ES-I3 (cell line): ENCODE data around the gene PLEKHG4.

Experiments
- H3K36me3 ChIP-seq: 2 replicates; pipeline ENCODE4 v1.6.1; 2013; ENCODE audit warnings: mild to moderate bottlenecking, low read length, control low read depth, moderate library complexity; ENCODE audit not compliant: insufficient read depth
- H3K4me1 ChIP-seq: 2 replicates; pipeline ENCODE4 v1.6.1; 2013; ENCODE audit warnings: mild to moderate bottlenecking, control low read depth, low read length; ENCODE audit not compliant: insufficient read depth
- H3K9ac ChIP-seq: 2 replicates; pipeline ENCODE4 v1.6.1; 2013; ENCODE audit warnings: low read depth, mild to moderate bottlenecking, low read length, moderate library complexity
- H3K9me3 ChIP-seq: 2 replicates; pipeline ENCODE4 v1.6.1; 2013; ENCODE audit warnings: mild to moderate bottlenecking, low read length, moderate library complexity; ENCODE audit not compliant: control insufficient read depth, insufficient read depth

Gene PLEKHG4

DNA sequence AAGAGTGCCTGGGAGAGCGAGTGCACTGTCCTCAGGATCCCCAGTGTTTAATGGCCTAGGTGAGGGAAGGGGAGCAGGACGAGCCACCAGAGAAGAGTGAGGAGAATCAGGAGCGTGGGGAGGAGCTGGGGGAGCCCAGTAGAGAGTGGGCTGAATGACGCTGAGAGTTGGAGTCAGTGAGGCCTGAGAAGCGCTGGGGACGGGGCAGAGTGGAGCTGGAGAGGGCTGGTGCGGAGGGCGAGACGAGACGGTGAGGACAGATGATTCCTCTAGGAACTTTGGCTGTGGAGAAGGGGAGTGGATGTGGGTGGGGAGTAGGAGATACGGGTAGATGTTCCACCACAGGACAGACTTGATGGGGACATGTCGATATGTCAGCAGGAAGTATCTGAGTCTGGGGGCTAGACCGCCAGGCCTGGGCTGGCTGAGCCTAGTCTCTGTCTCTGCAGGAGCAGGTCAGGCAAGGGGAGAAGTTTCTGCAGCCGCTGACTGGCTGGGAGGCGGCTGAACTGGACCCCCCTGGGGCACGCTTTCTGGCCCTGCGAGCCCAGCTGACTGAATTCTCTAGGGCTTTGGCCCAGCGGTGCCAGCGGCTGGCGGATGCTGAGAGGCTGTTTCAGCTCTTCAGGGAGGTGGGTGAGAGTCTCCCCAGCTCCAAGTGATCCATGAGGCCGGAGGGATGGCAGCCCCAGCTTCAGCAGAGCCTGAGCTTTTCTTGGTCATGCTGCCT lies 4.7 kb downstream of the PLEKHG4 start:
- Histone ChIP-seq H3K9me3 (no peaks in the 10 kb centered on the region), H3K36me3 (no peaks in the 10 kb centered on the region; the same call in 1 of the 2 replicates), H3K9ac (no peak overlapping the region), H3K4me1 (no peaks in the 10 kb centered on the region)

DNA sequence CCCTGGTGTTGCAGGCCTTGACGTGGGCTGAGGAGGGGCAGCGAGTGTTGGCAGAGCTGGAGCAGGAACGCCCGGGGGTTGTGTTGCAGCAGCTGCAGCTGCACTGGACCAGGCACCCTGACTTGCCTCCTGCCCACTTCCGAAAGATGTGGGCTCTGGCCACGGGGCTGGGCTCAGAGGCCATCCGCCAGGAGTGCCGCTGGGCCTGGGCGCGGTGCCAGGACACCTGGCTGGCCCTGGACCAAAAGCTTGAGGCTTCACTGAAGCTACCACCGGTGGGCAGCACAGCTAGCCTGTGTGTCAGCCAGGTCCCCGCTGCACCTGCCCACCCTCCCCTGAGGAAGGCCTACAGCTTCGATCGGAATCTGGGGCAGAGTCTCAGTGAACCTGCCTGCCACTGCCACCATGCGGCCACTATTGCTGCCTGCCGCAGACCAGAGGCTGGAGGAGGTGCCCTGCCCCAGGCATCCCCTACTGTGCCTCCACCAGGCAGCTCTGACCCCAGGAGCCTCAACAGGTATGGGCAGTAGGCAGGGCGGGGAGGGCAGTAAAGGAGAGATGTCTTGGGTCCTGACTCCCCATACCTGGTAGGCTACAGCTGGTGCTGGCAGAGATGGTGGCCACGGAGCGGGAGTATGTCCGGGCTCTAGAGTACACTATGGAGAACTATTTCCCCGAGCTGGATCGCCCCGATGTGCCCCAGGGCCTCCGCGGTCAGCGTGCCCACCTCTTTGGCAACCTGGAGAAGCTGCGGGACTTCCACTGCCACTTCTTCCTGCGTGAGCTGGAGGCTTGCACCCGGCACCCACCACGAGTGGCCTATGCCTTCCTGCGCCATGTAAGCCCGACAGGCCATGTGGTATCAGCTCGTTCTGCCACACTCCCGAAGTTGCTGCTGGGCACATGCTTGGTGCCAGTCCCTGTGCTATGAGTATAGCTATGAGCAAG lies 5.6 kb downstream of the PLEKHG4 start:
- Histone ChIP-seq H3K4me1 (no peaks in the 10 kb centered on the region), H3K36me3 (no peaks in the 10 kb centered on the region; the same call in 1 of the 2 replicates), H3K9me3 (no peaks in the 10 kb centered on the region), H3K9ac (no peak overlapping the region)

DNA sequence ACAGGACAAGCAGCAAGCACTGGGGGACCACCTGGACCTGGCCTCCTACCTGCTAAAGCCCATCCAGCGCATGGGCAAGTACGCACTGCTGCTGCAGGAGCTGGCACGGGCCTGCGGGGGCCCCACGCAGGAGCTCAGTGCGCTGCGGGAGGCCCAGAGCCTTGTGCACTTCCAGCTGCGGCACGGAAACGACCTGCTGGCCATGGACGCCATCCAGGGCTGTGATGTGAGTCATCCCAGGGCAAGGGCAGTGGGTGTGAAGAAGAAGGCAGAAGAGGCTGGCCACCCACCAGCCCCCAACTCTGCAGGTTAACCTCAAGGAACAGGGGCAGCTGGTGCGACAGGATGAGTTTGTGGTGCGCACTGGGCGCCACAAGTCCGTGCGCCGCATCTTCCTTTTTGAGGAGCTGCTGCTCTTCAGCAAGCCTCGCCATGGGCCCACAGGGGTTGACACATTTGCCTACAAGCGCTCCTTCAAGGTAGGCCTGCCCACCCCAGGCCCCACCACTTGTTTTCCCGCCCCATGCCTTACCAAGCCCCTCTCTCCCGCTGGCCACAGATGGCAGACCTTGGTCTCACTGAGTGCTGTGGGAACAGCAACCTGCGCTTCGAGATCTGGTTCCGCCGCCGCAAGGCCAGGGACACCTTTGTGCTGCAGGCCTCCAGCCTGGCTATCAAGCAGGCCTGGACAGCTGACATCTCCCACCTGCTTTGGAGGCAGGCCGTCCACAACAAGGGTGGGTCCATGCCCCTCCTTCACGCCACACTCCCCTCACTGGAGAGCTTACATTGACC lies 7.3 kb downstream of the PLEKHG4 start:
- H3K9ac ChIP-seq: no peak overlapping the region
- H3K4me1 ChIP-seq: no peaks in the 10 kb centered on the region
- no peaks in the 10 kb centered on the region for H3K9me3 ChIP-seq
- H3K36me3 ChIP-seq: no peaks in the 10 kb centered on the region; the same call in 1 of the 2 replicates

DNA sequence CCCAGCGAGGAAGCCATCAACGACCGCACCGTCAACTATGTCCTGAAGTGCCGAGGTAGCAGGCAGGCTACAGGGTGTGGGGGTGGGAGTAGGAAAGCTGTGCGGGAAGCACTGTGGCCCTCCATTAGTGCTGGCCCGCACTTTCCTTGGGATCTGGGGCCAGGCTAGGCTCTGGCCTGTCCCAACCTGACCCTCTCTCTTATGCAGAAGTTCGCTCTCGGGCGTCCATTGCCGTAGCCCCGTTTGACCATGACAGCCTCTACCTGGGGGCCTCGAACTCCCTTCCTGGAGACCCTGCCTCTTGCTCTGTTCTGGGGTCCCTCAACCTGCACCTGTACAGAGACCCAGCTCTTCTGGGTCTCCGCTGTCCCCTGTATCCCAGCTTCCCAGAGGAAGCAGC lies 8.6 kb downstream of the PLEKHG4 start:
- H3K4me1 ChIP-seq: no peaks in the 10 kb centered on the region
- H3K9ac ChIP-seq: no peak overlapping the region
- no peaks in the 10 kb centered on the region for H3K9me3 ChIP-seq
- no peaks in the 10 kb centered on the region; the same call in 1 of the 2 replicates for H3K36me3 ChIP-seq

DNA sequence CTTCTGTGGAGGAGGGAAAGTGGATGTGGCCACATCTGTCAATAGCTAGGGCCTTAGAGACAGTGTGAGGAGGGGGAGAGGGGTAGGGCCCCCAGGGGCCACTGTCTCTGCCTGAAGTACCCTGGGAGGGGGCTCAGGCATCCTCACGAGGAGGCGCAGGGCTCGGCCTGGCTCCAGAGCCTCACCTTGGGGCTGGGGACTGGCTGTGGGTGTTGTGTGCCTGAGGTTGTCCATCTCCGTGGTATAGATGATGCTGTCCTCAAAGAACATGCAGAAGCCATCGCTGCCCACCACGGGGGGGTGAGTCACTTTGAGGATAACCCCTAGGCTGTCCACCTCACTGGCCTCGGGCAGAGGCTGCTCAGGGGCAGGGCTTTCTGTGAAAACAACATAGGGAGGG lies 12.1 kb downstream of the PLEKHG4 start:
- H3K9me3 ChIP-seq: no peaks in the 10 kb centered on the region
- no peaks in the 10 kb centered on the region; the same call in 1 of the 2 replicates for H3K36me3 ChIP-seq
- no peaks in the 10 kb centered on the region for H3K4me1 ChIP-seq
- H3K9ac ChIP-seq: no peak overlapping the region

DNA sequence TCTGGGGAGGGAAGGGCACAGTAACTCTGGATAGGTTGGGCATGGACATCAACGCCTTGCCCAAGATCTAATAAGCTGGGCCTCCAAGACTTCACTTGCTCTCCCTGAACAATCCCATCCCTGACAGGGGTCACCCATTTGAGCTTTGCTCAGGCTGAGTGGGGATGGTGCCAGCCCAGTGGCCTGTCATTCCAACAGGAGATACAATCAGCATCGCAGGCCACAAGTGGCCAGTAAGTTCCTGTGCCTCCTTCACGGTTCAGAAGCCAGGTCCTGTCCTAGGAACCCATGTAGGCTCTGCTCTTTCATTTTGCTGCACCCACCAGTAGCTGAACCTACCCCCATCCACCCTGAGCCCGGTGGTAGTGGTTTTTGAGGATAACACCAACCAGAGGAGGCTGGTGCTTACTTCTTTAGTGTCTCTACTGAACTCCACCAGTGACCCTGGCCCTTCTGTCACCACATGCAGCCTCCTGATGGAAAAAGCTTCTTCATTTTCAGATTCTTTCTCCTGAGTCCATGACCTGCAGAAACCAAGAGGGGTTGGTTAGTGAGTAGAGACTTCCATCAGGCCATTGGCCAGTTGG lies 14.9 kb downstream of the PLEKHG4 start:
- H3K9ac ChIP-seq: no peak overlapping the region
- no peaks in the 10 kb centered on the region for H3K4me1 ChIP-seq
- no peaks in the 10 kb centered on the region for H3K9me3 ChIP-seq
- no peaks in the 10 kb centered on the region for H3K36me3 ChIP-seq

DNA sequence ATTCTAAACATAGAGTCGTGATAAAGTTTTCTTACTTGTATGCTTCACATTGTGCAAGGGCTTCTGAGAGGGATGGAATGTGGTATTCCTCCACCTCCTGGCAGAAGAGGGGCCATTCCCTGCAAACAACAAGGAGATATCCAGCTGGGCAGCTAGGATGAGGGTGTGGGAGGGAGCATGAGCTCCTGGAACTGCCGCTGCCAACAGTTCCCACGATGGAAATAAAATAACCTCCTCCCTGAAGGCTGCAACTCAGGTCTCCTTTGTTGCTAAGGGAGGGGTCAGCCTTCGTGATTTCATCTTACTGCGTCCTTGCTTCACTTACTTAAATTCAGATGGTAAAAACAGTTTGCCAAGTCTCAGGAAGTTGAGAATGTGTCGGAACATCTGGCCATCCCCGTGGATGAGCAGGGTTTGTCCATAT lies 15.6 kb downstream of the PLEKHG4 start:
- Histone ChIP-seq H3K36me3 (no peaks in the 10 kb centered on the region), H3K9me3 (no peaks in the 10 kb centered on the region), H3K4me1 (no peaks in the 10 kb centered on the region), H3K9ac (no peak overlapping the region)

DNA sequence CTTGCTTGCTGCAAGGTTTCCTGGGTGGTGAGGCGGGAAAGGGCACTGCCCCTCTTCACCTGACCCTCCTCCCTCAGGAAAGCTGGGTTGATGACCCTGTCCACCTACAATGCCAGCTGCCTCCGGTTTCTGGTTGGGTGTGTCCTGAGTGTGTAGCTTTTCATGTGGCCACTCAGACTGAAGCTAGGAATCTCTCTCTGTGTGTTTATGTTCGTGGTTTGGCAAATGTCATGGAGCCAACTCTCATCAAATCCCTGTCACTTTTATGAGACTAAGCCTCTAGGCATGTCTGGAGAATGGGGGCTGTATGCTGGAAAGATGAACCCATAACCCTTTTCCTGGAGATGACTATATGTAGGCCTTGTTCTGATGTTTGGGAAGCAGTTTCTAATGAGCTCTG lies 17.1 kb downstream of the PLEKHG4 start:
- Histone ChIP-seq H3K36me3 (no peaks in the 10 kb centered on the region), H3K4me1 (no peaks in the 10 kb centered on the region), H3K9ac (no peak overlapping the region)

DNA sequence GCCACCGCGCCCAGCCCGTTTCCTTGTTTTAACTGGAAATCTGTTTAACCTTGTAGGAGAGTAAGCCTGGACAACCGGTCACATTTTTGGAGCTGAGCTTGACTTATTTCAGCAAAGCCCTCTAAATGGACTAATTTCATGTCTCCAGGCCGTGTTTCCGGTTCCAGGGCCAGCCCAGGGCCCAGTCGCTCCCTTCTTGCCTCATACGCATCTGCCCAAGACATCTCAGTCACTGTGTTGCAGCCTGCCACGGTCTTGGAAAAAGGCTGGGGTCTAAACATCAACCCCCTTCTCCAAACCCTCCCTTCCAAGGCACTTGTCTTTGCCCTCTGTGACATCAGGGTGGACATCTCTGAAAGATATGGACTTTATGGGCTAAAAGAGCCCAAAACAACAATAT lies 18.9 kb downstream of the PLEKHG4 start:
- no peaks in the 10 kb centered on the region for H3K4me1 ChIP-seq

More for the DNA sequence above, 17.1 kb downstream of the PLEKHG4 start:
- no peaks in the 10 kb centered on the region for H3K9me3 ChIP-seq

DNA sequence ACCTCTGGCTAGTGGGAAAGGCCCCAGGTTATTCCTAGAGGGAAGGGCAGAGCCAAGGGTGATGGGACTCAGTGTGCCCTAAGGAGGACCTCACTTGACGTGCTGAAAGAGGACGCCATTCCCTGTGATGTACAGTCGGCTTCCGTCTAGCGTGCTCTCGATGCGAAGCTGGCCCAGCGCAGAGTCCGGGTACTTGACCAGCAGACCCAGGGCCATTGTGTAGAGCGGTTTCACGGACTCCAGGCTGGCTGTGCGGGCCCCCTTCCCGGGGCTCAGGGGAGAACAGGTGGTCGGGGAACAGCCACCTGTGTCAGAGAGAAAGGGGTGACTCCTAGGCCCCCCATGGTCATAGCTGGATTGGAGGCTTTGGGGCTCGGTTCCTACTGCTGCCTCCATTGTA lies 19.9 kb downstream of the PLEKHG4 start:
- Histone ChIP-seq H3K4me1 (no peaks in the 10 kb centered on the region), H3K36me3 (no peaks in the 10 kb centered on the region), H3K9me3 (no peaks in the 10 kb centered on the region), H3K9ac (no peak overlapping the region)

More for the DNA sequence above, 18.9 kb downstream of the PLEKHG4 start:
- H3K9me3 ChIP-seq: no peaks in the 10 kb centered on the region
- H3K9ac ChIP-seq: no peak overlapping the region
- H3K36me3 ChIP-seq: no peaks in the 10 kb centered on the region

DNA sequence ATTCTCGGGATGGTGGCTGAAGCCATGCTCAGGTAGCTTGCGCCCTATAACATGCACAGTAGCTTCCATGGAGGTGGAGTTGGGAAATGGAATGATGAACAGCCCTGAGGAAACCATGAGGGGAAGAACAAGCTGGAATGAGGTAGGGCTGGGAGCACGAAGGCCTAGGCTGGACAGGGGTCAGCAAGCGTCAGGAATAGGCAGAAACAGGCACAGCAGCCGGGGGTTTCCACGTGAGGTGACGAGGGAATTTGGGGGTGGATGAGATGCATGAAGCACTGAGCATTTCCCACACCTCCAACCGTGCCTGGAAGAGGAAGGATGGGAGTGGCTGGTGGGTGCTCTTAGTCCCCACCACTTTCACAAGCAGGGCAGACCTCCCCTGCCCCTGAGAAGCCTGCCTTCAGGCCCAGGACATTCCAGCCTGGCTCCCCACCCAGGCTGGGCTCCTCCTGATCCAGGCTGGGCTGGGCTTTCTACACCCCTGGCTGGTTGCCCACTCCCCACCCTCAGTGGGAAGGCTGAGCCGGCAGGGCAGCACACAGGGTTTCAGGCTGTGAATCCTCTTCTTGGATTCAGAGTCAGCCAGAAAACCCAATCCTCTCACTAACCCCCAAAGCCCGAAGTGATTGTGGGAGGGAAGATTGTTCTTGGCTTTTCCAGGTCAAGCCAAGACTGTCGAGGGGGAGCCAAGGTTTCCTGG lies 21.9 kb downstream of the PLEKHG4 start:
- Histone ChIP-seq H3K36me3 (no peaks in the 10 kb centered on the region), H3K4me1 (no peaks in the 10 kb centered on the region), H3K9ac (no peak overlapping the region), H3K9me3 (no peaks in the 10 kb centered on the region)

DNA sequence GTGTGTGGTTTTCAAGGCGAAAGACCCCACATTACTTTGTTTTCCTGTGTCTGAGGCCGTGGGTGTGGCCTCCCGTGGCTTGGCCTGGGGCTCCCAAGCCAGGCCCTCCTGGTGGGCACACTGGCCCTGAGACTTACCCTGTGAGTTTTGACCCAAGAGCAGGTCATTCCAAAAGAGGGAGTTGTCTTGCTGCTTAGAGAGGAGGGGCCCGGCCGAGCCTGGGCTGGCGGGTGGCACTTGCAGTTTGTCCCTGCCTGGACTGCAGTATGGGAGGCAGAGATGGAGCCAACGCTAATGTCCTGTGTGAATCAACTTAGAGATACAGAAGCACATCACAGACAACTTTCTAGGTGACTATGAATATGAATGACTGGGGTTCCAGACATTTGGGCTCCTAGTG lies 22.7 kb downstream of the PLEKHG4 start:
- Histone ChIP-seq H3K4me1 (no peaks in the 10 kb centered on the region), H3K9me3 (no peaks in the 10 kb centered on the region), H3K9ac (no peak overlapping the region), H3K36me3 (no peaks in the 10 kb centered on the region)

DNA sequence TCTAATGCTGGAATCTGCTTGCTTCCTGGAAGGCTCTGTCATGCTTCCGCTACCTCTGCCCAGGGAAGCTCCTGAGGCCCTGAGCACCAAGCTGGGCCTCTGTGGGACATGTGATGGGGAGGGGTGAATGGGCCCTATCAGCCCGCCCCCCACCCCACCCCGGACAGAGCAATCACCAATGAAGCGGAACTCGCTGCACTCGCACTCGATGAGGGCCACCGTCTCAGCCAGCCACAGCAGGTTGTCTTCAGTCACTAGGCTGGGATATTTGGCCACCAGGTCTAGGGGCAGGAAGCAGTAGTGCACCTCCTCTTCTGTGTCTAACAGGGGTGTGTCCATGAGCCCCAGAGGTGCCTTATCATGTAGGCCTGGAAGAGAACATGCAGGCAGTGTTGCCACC lies 23.6 kb downstream of the PLEKHG4 start:
- no peaks in the 10 kb centered on the region for H3K36me3 ChIP-seq
- no peaks in the 10 kb centered on the region for H3K4me1 ChIP-seq
- no peaks in the 10 kb centered on the region for H3K9me3 ChIP-seq
- no peak overlapping the region for H3K9ac ChIP-seq
